DMS 273 treated with DMSO at 0.1 percent for 48 hours (cell line): ENCODE data around the gene SCN1B.
A peak's percentile ranks its signal among the peaks of the same experiment; 100 is the strongest.
"Not testable (repeated sequence)": the region's sequence is repeated elsewhere in the genome, so short reads cannot be mapped to it uniquely, and the experiment has no call there.

ENCODE experiments used
- DNase-seq: peaks from one replicate; lab custom pipeline; 2025; lab: John Stamatoyannopoulos, UW

Gene SCN1B

DNA sequence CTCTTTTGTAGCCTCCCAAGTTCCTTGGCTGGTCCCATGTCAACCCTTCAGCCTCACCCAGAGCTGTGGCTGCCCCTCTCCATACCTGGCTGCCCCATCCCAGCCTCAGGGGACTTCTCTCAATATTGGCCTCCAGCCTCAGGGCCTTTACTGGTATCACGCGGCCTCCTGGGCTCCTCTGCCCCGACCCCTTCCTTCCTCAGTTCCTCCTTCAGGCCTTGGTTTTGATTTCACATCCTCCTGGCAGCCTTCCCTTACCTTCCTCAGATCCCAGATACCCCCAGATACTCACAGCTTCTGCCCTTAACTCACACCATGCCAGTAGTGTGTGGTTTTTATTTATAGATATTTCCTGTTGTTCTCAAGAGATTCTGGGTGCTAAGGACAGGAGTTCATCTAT lies 12.8 kb upstream of the SCN1B start:
- DNase-seq, result no peak

DNA sequence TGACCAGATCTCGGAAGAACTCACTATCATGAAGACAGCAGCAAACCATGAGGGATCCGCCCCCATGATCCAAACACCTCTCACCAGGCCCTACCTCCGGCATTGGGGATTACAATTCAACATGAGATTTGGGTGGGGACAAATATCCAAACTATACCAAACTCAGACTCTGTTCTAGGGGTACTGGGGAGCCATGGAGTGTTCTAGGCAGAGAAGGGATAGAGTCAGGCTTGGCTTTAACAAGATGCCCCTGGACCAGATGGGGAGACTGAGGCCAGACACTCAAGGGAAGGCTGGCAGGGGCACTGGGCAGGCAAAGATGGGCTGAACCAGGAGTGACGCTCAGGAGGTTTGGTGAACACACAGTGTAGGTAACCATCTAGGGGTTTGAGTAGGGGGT lies 11.9 kb upstream of the SCN1B start:
- DNase-seq, result no peak

DNA sequence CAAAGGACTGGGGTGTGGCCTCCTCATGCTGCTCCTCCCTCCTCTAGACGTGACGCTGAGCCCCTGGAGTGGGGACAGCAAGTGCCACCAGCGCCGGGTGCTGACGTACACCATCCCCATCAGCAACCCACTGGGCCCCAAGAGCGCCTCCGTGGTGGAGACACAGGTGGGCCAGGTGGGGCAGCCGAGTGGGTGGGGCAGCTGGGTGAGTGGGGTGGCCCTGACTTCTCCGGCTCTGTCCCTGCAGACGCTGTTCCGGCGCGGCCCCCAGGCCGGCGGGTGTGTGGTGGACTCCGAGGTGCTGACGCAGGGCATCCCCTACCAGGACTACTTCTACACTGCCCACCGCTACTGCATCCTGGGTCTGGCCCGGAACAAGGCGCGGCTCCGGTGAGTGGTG lies 11.1 kb upstream of the SCN1B start:
- no peak for DNase-seq

DNA sequence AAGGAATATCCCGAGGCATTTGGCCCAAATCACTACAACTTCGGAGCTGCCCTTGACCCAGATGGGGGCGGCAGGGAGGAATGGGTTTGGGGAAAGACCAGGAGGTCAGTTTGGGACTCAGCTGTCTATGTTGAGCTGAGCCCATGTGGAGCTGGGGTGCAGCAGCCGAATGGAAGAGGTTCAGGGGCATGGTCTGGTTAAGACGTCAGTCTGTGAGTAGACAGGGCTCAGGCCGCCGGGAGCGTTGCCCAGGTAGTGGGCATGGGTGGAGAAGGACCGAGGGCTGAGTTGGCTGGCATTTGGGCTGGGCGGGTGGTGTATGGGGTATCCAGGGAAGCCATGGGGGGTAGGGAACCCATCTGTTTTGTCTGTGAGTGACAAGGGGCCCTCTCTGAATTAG lies 9.3 kb upstream of the SCN1B start:
- no peak for DNase-seq

DNA sequence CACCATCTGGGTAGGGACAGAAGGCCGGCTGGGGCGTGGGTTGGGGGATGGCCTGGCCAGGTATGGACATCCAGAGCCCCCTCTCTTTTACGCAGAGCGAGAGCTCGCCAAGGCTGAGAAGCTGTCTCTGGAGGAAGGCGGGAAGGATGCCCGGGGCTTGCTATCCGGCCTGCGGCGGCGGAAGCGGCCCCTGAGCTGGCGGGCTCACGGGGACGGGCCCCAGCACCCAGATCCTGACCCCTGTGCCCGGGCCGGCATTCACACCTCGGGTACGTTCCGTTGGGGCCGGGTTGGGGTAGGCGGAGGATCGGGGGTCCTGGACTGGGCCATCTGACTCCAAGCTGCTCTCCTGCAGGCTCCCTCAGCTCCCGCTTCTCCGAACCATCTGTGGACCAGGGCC lies 8.7 kb upstream of the SCN1B start:
- DNase-seq, result no peak

DNA sequence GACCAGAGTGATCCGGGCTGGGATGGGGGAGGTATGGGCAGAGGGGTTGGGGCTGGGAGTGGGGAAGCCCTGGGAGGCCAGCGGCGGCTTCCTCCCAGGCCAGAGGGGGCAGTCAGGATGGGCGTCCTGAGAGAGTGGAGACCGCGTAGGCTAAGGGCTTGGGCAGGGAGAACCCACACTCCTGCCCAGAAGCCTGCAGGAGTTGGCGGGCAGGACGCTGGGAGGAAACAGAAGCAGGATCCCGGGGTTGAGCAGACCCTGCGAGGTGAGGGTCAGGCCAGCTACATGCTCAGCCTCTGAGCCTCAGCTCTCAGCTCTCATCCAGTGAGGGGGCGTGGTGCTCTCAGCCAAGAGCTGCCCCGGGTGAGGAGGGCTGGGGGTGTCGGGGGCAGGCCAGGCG lies 7.8 kb upstream of the SCN1B start:
- DNase-seq, result no peak

DNA sequence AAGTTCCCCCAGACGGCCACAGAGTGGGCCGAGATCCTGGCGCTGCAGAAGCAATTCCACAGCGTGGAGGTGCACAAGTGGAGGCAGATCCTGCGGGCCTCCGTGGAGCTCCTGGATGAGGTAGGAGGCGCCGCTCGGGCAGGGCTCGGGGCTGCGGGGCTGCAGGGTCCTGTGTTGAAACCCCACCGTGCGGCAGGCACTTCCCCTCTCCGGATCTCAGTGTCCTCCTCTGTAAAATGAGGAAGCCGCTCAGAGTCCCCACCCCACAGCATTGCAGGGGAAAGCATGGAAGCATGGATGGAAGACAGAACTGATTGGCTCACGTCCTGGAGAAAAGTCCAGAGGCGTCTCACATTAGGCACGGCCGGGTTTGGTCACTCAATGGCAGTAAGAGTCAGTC lies 6.8 kb upstream of the SCN1B start:
- no peak for DNase-seq

DNA sequence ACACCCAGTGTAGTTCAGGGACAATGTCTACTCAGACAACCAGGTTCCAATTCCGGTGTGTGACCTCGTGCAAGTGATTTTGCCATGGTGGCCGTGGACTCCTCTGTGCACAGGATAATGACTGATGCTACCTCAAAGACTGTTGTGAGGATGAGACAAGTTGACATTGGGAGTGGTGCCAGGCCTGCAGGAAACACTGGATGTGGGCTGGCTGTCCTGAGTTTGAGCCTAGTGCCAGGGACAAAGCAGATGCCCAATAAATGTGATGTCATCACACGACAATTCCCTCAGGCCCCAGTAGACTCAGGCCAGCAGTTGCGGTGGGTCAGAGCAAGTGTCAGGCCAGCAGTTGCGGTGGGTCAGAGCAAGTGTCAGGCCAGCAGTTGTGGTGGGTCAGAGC lies 6.2 kb upstream of the SCN1B start:
- no peak for DNase-seq

DNA sequence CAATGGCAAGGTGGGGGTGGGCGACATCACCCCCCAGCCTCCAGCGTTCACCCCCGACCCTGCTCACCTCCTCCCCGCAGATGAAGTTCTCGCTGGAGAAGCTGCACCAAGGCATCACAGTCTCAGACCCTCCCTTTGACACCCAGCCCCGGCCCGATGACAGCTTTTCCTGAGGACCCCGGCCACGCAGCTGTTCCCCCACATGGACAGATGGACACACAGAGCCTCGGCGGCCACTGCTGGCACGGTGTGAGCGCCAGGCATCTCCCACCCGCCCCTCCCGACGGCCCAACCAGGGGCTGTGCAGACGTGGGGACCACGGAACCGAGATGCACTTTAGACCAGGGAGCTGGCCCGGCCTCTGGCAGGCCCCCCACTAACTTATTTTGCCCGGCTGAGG lies 4.3 kb upstream of the SCN1B start:
- no peak for DNase-seq

DNA sequence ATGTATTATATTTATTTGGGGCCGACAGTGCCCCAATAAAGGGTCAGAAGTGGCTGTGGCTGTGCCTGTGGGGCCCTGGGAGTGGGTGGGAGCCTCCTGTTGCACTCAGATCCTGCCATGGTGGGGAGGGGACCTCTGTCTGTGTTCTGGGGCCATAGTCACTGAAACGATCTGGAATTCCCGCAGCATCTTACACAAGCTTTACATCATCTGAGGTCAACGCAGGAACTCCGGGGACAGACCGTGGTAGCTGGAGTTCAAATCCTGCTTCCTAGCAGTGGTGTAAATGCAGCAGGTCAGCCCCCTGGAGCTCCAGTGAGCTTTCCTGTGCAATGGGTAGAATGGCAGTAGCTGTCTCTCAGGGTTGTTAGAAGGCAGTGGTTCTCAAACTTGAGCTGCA lies 3.9 kb upstream of the SCN1B start:
- DNase-seq, result no peak

DNA sequence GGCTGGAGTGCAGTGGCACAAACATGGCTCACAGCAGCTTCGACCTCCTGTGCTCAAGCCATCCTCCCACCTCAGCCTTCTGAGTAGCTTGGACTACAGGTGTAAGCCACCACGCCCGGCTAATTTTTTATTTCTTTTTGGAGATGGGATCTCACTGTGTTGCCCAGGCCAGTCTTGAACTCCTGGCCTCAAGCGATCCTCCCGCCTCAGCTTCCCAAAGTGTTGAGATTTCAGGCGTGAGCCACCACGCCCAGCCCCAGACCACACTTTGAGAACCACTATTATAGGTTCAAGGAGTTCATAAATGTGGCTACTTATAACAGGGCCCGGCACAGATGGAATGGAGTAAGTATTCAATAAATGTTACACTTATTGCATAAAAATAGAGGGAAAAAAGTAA lies 3.3 kb upstream of the SCN1B start:
- DNase-seq, result no peak

DNA sequence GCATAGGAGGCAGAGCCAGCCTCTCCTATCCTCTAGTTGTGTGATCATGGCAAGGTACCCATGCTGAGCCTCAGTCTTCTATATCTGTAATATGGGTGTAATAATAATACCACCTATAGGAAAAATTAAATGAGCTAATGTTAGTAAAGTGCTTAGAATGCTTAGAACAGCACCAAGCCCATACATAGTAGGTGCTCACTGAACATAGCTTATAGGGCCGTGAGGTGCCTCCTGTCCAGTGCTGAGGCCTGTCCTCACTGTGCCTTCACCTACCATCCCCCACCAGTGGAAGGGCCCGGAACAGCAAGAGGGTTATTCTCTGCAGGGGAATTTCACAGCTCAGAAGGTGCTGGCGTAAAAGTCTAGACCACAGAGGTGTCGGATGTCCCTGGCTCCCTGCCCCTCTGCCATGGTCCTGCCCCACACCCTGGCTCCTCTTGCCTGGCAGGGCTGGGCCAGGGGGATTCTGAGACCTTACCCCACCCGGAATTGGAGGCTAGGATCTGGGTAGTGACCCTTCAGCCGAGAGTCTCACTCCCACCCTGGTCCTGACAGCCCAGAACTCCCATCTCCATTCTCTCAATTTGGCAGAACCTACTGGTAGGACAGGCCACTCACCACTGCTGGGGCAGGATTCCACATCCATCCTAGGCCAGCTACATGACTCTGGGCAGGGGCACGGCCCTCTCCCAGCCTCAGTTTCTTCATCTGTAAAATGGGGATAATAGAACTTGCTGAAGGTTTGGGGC lies 2.2 kb upstream of the SCN1B start:
- DNase-seq, result no peak

DNA sequence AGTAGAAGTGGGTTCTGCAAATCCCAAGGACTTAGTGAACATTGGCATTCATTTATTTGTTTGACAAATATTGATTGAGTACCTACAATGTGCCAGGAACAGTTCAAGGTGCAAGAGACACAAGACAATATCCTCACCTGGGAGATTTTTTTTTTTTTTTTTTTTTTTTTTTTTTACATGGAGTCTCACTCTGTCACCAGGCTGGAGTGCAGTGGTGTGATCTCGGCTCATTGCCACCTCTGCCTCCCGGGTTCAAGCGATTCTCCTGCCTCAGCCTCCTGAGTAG lies 1.7 kb upstream of the SCN1B start:
- DNase-seq, result not testable (repeated sequence)

DNA sequence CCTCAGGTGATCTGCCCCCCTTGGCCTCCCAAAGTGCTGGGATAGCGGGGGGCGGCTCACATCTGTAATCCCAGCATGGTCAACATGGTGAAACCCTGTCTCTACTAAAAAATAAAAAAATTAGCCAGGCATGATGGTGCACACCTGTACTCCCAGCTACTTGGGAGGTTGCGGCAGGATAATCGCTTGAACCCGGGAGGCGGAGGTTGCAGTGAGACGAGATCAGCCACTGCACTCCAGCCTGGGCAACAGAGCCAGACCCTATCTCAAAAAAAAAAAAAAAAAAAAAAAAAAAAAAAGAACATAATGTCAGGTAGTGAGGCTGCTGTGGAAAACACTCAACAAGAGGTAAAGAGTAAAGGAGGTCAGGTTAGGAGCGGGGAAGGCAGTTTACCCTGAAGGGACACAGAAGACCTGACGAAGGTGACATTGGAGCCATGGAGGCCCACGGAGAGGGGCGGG lies 964 bp upstream of the SCN1B start:
- not testable (repeated sequence) for DNase-seq

DNA sequence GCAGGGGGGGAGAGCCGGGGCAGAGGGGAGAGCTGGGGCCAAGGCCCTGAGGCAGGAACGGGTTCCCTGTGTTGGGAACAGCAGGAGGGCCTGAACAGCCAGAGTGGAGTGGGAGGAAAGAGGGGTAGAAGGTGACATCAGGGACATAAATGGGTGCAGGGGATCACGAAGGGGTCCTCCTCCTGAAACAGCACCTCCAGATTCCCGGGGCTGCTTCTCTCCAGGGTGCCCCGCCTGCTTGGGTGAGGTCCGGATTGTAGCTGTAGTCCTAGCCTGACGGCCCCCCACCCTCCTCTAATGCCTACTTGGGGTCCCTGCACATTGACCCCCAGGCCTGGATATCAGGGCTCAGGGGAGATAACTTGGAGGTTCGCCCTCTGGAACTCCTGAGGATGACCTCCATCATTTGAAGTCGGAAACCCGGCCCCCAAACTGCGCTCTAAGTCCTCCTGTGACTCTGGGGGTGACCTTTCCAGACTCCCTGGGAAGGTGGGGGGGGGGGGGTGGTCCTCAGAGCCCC lies 473 bp upstream of the SCN1B start:
- DNase-seq, result no peak

DNA sequence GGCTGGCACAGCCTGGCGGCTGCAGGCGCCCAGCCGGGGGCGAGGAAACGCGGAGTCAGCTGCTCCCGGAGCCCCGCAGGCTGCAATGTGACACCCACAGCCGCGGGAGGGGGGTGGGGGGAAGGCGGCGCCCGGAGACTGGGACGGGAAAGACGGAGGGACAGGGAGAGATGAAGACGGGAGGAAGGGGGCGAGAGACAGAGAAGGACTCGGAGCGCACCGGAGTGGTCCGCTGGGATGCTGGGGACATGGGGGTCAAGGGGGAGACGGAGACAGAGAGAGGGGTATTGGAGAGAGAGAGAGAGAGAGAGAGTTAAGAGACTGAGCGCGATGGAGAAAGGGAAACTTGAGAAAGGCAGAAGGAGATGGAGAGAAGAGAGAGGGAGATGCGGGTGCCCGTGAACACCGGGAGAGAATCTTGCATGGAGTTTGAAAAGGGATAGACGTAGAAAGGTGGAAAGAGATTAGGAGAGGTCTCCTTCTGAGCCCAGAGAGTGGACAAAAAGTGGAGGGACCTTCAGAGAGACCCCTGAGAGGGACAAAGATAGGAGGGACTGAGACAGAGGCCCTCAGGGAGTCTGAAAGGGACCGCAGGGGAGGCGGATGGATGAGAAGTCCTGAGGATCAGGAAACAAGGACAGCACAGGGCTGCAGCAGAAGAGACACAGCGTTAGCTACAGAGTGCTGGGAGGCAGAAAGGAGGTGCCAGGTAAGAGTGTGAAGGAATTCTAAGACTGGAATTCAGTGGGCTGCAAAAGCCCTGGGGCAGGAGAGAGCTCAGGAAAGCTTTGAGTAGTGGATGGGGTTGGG lies 1.0 kb downstream of the SCN1B start:
- DNase-seq, result peak; percentile 45

DNA sequence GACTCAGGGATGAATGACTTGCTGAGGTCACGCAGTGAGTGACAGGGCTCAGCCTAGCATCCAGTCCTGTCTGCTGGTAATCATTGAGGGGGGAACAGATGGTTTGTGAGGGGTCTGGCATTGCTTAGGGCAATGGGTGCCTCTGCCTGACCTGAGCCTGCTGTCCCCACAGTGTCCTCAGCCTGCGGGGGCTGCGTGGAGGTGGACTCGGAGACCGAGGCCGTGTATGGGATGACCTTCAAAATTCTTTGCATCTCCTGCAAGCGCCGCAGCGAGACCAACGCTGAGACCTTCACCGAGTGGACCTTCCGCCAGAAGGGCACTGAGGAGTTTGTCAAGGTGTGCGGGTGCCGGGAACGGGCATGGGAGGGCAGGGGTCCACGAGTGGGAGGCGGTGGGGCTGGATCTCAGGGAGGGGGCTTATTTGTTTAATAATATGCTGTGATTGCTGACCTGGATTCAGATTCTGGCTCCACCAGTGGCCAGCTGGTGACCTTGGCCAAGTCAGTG lies 2.1 kb downstream of the SCN1B start:
- DNase-seq, result no peak

DNA sequence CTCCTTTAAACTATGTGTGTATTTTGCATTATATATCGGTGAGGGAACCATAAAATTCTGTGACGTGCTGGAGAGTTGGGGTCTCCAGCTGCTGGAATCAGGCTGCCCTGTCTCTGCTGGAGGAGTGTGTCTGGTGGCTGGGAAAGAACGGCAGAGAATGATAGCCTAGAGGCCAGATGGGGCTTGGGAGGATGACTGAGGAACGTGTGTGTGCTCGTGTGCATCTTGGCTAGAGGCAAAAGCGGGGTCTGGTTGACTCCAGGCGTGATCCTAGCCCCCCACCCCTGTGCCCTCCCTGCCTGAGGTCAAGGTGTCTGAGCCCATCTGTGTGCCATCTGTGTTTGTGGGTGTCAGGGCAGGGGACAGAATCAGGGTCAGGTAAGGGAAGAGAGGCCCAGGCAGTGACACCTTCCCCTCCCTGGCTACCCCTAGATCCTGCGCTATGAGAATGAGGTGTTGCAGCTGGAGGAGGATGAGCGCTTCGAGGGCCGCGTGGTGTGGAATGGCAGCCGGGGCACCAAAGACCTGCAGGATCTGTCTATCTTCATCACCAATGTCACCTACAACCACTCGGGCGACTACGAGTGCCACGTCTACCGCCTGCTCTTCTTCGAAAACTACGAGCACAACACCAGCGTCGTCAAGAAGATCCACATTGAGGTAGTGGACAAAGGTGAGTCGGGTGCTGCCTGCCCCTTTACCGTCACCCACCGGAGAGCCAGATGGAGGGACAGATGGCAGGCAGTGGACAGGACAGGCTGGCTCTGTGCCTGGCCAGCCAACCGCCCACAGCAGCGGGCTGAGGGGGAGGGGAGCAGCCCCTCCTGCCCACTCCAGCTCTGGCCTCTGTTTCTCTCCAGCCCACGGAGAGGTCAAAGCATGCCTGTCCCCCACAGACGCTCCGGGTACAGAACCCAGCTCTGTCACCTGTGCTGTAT lies 3.1 kb downstream of the SCN1B start:
- no peak for DNase-seq

DNA sequence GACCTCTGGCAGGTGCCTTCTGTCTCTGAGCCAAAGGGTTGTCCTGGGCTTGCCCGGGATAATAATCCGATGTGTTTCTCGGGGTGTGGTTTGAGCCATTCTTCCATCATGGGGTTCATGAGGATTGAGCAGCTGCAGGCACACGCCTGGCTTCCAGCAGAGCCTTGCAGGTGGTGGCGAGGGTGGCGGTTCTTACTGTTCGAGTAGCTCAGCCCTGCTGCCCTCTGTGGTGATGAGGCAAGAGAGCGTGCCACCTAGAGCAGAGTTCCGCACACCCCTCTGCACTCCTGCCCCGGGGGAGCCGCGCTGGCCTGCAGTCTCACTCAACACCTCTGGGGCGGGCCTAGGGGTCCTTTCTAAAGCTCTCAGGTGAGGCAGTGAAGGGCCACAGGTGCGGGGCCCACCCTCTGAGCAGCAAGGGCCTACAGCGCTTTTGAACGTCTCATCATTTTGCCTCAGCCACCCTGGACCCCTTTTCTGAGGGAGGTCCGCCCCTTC lies 3.8 kb downstream of the SCN1B start:
- no peak for DNase-seq

DNA sequence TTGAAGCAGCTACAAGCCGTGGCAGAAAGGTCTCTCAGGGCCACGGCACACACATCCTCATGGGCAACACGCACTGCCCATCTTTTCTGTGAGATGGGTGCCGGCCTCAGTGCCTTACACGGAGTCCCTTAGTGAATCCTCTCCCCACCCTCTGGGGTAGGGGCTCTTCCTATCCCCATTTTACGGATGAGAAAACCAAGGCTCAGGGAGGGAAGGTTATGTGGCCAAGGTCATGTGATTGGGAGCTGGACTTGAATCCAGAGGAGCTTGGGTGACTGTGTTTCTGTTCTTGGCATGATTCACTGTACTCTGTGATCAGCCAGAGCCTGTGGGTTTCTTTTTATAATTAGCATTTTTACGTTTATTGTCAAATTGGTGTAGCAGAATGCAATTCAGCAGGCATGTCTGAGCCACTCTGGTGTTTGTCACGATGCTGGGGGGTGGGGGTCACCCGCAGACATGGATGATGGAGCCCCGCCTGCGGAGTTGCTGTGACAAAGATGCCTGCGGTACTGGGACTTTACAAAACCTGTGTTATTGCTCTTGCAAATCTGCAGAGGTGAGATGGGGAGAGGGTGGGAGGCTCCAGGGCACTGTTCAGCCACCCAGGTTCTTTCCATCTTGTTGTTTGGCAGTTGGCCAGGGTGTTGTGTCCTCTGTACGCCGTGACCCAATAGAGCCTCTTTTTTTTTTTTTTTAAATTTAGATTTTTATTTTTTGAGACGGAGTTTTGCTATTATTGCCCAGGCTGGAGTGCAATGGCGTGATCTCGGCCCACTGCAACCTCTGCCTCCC lies 4.5 kb downstream of the SCN1B start:
- DNase-seq, result no peak
